ENCODE data around the gene YJEFN3.

DNA sequence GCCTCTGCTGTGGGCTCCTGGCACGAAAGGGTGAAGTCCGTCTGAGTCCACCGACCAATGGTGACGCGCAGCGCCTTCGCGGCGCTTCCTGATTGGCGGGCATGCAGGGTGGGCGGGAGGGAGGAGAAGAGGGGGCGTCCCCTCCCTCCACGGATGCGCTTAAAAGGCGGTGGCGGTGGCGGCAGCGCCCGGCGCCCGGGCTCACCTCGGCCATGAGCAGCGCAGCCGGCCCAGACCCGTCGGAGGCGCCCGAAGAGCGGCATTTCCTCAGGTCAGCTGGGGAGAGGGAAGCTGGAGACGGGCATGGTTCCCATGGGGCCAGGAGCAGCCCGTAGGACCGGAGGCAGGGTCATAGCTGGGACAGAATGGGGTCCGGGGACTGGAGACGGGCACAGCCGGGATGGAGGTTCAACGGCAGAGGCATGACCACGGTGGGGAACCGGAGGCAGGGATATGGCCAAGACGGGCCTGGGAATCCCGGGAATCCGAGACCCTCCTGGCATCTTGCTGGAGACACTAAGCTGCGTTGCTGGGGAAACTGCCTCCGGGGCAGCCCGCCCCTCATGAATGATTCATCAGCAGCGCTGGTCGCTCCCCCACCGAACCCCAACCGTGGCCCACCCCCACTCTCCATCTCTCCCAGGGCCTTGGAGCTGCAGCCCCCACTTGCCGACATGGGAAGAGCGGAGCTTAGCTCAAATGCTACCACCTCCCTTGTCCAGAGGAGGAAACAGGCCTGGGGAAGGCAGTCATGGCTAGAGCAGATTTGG is at the start of gene YJEFN3:
- TF ChIP-seq CTCF (IDR thresholded peaks at IDR 0.05 in 2 of 3, conservative IDR thresholded peaks at IDR 0.05 in 1 of 3; ENCODE audit: borderline replicate concordance in 1 of 3, insufficient read depth in 1 of 3, low read depth in 2 of 3, low read length in 2 of 3) (no peak), POLR2A (IDR thresholded peaks at IDR 0.05; ENCODE audit: borderline replicate concordance, extremely low read depth, insufficient read depth, insufficient read length) (no peak), POLR2AphosphoS5 (IDR thresholded peaks at IDR 0.05; ENCODE audit: low read depth, low read length) (0 out of 2 replicates have a peak, but pooled peaks have one; percentile 18), YY1 (IDR thresholded peaks at IDR 0.05; ENCODE audit: extremely low read depth, insufficient replicate concordance, low read depth, low read length) (no peak), RAD21 (IDR thresholded peaks at IDR 0.05; ENCODE audit: low read depth) (no peak), TCF7L2 (IDR thresholded peaks at IDR 0.05; ENCODE audit: borderline replicate concordance, extremely low read depth, insufficient read depth, insufficient read length) (no peak)
- TF ChIP-seq, protein P1, sequence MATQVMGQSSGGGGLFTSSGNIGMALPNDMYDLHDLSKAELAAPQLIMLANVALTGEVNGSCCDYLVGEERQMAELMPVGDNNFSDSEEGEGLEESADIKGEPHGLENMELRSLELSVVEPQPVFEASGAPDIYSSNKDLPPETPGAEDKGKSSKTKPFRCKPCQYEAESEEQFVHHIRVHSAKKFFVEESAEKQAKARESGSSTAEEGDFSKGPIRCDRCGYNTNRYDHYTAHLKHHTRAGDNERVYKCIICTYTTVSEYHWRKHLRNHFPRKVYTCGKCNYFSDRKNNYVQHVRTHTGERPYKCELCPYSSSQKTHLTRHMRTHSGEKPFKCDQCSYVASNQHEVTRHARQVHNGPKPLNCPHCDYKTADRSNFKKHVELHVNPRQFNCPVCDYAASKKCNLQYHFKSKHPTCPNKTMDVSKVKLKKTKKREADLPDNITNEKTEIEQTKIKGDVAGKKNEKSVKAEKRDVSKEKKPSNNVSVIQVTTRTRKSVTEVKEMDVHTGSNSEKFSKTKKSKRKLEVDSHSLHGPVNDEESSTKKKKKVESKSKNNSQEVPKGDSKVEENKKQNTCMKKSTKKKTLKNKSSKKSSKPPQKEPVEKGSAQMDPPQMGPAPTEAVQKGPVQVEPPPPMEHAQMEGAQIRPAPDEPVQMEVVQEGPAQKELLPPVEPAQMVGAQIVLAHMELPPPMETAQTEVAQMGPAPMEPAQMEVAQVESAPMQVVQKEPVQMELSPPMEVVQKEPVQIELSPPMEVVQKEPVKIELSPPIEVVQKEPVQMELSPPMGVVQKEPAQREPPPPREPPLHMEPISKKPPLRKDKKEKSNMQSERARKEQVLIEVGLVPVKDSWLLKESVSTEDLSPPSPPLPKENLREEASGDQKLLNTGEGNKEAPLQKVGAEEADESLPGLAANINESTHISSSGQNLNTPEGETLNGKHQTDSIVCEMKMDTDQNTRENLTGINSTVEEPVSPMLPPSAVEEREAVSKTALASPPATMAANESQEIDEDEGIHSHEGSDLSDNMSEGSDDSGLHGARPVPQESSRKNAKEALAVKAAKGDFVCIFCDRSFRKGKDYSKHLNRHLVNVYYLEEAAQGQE (IDR thresholded peaks at IDR 0.05; ENCODE audit: low read depth): no peak
